ENCODE results near the gene SPOCK1. TPM values are rescaled to one million over a fixed set of nuclear protein-coding genes. Genes with fewer than 3 reads are reported as not detected.

The SPOCK1 gene
- total and polyA plus RNA-seq, 2 of the 4 experiments (the other 2 are of a cell fraction) = 5.0 to 20.3 TPM

- Histone ChIP-seq H3K9ac (ENCODE audit: low read depth, low read length) (no peak overlapping the region), H3K18ac (ENCODE audit: low read depth, low read length) (no peak overlapping the region), H3K56ac (ENCODE audit: extremely low read depth, insufficient read depth, low read length) (no peak overlapping the region), H4K91ac (ENCODE audit: insufficient read depth, low read depth, low read length) (no peak overlapping the region), H4K20me1 (ENCODE audit: insufficient read depth, low read length) (no peaks in the 10 kb centered on the region), H3K4ac (ENCODE audit: low read depth, low read length) (no peak overlapping the region), H4K8ac (ENCODE audit: low read depth in 2 of 2, low read length in 2 of 2) (no peak overlapping the region), H3K27ac (ENCODE audit: insufficient read depth, low read length) (no peak overlapping the region), H2AK9ac (replicated peaks; ENCODE audit: low read depth, low read length, poor library complexity) (no peak overlapping the region), H2AK5ac (ENCODE audit: low read depth, low read length) (no peak overlapping the region), H3K79me1 (ENCODE audit: low read depth in 1 of 2, low read length in 2 of 2) (no peaks in the 10 kb centered on the region), H2BK15ac (ENCODE audit: low read depth, low read length) (no peak overlapping the region), H2BK20ac (ENCODE audit: low read depth, low read length) (no peak overlapping the region), H2BK5ac (ENCODE audit: low read depth, low read length, poor library complexity, severe bottlenecking) (no peak overlapping the region), H3K27me3 (ENCODE audit: control insufficient read depth, insufficient read depth, low read length) (no peaks in the 10 kb centered on the region), H2BK120ac (ENCODE audit: low read depth, low read length) (no peak overlapping the region), H3K4me2 (ENCODE audit: low read depth, low read length) (no peak overlapping the region), H2AFZ (replicated peaks; ENCODE audit: low read length, poor library complexity) (no peak overlapping the region), H3K4me1 (ENCODE audit: control insufficient read depth, insufficient read depth, low read length) (peaks cover 2% of the 10 kb centered on the region; the same call in 1 of the 2 replicates), H3K9me1 (ENCODE audit: insufficient read depth, low read length) (no peaks in the 10 kb centered on the region), H3K4me3 (ENCODE audit: insufficient read depth, low read depth, low read length) (no peak overlapping the region), H3K9me3 (ENCODE audit: control insufficient read depth, insufficient read depth, low read length) (0 out of 2 replicates have a peak, but pooled peaks cover 2% of the 10 kb centered on the region), H4K5ac (ENCODE audit: low read depth, low read length) (no peak overlapping the region), H3K14ac (replicated peaks; ENCODE audit: low read depth, low read length) (no peak overlapping the region), H3K23ac (ENCODE audit: low read depth, low read length) (no peak overlapping the region), H3K36me3 (ENCODE audit: control insufficient read depth, insufficient read depth, low read length) (no peaks in the 10 kb centered on the region)
- in situ Hi-C loops (cut with MboI; ENCODE audit: low sequenced_read_pairs) (no loop called here), intact Hi-C loops (cut with micrococcal nuclease) (no loop called here), dilution Hi-C loops (cut with HindIII; ENCODE audit: low sequenced_read_pairs, unreplicated experiment) (no loop called here)
- ChIA-PET POLR2A (ENCODE audit: unreplicated experiment) (no interaction called here), CTCF (interaction anchor here (0.6 kb wide), 1 partner anchor 8 kb away, joined by 3 read pairs; no protein-coding TSS in a partner anchor)
- ATAC-seq (ENCODE audit: low read depth) (no peak), DNase-seq (no peak)
- TF ChIP-seq NFE2L2 (IDR thresholded peaks at IDR 0.05; ENCODE audit: low read depth, low read length) (no peak), RFX5 (IDR thresholded peaks at IDR 0.05; ENCODE audit: low read depth, low read length) (no peak), BHLHE40 (IDR thresholded peaks at IDR 0.05; ENCODE audit: low read depth, low read length) (no peak), MXI1 (IDR thresholded peaks at IDR 0.05; ENCODE audit: borderline replicate concordance, low read depth, low read length) (no peak), CEBPB (IDR thresholded peaks at IDR 0.05; ENCODE audit: low read depth, low read length) (no peak), RCOR1 (IDR thresholded peaks at IDR 0.05; ENCODE audit: insufficient replicate concordance, low read length) (no peak), SMC3 (IDR thresholded peaks at IDR 0.05; ENCODE audit: low read depth, low read length) (no peak), CHD1 (IDR thresholded peaks at IDR 0.05; ENCODE audit: low read depth, low read length) (no peak), MAZ (IDR thresholded peaks at IDR 0.05; ENCODE audit: borderline replicate concordance, low read depth, low read length) (no peak), RAD21 (IDR thresholded peaks at IDR 0.05; ENCODE audit: low read length) (no peak), FOS (IDR thresholded peaks at IDR 0.05; ENCODE audit: low read depth, low read length) (no peak), USF2 (IDR thresholded peaks at IDR 0.05; ENCODE audit: low read depth, low read length) (no peak), POLR2A (IDR thresholded peaks at IDR 0.05; ENCODE audit: low read depth, low read length) (no peak), CTCF (conservative IDR thresholded peaks at IDR 0.05; ENCODE audit: low read depth, low read length) (no peak), MAFK (IDR thresholded peaks at IDR 0.05; ENCODE audit: low read depth, low read length) (no peak)
- TF ChIP-seq, protein P1, sequence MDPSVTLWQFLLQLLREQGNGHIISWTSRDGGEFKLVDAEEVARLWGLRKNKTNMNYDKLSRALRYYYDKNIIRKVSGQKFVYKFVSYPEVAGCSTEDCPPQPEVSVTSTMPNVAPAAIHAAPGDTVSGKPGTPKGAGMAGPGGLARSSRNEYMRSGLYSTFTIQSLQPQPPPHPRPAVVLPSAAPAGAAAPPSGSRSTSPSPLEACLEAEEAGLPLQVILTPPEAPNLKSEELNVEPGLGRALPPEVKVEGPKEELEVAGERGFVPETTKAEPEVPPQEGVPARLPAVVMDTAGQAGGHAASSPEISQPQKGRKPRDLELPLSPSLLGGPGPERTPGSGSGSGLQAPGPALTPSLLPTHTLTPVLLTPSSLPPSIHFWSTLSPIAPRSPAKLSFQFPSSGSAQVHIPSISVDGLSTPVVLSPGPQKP (IDR thresholded peaks at IDR 0.05; ENCODE audit: borderline replicate concordance, low read depth, low read length) = no peak
- no TSS peak for BruUV-seq (replicated peaks)
- WGBS, 2 experiments (ENCODE audit: extremely low coverage in 2 of 2, insufficient read length in 1 of 2) = 80% methylated on average over 1 of the region's 1 CpG; no CpG with 5 or more reads in 1 of the 2 experiments
Observed at GRCh38 chr5:137412136-137412535, 87.0 kb downstream of the SPOCK1 start.

Data from IMR-90 (cell line).